HG02642 (cell line): ENCODE data around the gene SAG.
A peak's percentile ranks its signal among the peaks of the same experiment; 100 is the strongest.

Experiments used
- ATAC-seq: cut with Tn5 transposase; IDR thresholded peaks from one replicate; pipeline ENCODE4 v1.9.1; 2021; ENCODE audit warnings: mild to moderate bottlenecking; ENCODE audit not compliant: unreplicated experiment, poor library complexity

The SAG gene

DNA sequence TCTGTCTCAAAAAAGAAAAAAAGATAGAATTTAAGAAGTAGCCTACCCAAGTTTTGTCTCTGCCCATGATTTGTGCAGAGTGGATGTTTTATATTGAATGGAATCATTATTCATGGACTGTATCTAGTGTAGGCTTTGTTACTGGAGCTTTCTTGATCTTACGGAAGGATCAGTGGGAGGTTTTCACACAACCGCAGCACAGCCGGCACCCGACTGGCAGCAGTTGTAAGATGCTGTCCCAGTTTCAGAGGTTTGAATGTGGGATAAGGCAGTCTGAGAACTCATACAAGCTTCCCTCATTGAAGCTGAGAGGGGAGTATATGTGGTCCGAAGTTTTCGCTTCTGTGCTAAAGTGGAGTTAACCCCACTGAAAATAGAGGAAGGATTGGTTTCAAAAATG, 19.7 kb upstream of the SAG start:
- no peak for ATAC-seq

DNA sequence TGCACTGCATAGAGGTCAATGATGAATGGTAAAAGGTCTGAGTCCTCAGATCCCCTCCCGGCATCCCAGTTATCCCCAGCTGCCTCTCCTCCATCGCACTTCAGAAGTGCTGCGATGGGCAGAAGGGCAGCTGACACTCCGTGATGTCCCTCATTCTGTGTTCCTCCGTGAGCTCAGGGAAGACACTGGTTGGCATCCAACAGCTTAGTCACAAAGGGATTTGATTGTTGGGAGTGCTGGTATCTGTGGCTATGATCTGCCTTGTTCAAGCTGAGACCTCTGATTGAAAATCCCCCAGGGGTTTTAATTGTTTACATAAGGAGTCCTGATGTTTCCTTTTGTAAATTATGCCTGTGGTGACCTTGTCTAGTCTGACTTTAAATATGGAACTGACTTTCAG, 19.0 kb upstream of the SAG start:
- no peak for ATAC-seq

DNA sequence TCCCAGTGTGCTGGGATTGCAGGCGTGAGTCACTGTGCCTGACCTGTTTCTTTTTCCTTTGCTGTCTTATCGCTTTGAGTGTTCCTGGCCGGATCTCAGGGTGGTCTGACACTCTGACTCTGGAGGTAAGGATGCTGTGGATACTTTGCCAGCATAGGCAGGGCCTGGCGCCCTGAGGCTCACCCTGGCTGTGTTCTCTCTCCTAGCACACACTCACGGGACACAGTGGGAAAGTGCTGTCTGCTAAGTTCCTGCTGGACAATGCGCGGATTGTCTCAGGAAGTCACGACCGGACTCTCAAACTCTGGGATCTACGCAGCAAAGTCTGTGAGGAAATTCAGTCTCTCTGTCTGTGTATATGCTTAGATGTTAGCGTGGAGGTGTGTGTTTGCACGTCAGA, 18.0 kb upstream of the SAG start:
- no peak for ATAC-seq

DNA sequence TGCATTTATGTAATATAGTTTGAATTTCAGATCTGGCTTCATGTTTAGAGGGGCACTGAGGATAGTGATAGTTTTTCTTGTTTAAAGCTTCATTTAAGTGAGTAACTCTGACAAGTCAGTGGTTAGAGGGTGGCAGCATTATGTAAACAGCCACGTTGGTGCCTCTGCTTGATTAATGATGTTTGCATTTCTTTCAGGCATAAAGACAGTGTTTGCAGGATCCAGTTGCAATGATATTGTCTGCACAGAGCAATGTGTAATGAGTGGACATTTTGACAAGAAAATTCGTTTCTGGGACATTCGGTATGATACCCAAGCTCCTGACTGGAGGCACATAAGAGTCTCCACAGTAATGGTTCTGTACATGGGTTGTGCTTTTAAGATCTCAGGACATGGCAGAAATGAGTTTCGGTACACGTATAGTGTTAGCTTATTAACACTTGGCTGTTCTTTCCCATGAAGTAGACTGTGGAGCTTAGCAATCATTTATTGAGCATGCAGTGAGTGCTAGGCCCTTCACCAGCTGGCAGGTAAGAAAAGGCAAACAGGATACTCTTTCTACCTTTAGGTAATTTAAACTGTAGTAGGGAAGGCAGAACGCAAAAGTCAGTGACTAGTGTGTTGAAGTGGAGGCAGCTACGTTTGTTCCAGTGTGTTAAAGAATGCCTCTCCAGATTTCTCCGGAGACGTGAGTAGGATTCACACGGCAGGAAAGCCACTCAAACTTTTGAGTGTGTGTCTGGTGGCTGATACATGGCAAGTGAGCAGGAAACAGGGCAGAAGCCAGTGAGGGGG, 17.4 kb upstream of the SAG start:
- no peak for ATAC-seq

DNA sequence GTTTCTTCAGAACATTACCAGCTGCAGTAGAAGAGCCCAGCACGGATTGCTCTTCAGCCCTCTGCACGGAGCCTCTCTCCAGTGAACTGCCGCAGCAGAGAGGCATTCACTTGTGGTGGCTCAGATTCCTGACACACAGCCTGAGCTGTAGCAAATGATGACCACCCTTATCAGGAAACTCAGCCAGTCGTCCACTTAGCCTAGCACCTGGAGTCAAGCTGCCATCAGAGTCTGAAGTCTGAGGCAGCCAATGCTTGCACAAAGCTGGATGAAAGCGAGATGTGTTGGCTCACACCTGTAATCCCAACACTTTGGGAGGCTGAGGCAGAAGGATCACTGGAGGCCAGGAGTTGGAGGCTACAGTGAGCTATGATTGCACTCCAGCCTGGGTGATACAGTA, 11.7 kb upstream of the SAG start:
- ATAC-seq = no peak

DNA sequence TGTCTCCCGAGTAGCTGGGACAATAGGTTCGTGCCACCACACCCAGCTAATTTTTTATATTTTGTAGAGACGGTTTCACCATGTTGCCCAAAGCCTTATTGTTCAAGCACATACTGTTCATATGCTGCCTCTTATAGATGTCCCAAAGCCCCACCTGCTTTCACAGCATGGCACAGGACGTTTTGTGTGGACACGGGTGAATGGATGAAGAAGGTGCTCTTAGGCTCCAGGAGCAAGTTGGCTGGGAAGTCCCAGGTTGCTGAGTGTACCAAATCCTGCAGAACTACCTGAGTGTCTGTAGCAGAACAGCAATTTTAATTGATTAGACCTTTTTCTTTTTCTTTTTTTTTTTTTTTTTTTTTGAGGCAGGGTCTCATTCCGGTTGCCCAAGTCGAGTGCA, 10.5 kb upstream of the SAG start:
- ATAC-seq = no peak

DNA sequence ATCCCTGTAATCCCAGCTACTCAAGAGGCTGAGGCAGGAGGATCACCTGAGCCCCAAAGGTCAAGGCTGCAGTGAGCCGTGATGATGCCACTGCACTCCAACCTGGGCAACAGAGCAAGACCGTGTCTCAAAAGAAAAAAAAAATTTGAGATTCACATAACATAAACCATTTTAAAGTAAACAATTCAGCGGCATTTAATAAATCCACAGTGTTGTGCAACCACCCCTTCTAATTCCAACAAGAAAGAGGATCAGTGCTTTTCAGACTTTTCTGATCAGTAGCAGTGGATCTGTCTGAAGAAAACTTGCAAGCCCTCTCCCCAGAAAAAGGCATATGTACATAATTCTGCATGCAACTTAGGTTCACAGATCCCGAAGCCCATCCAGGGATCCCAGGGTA, 7.2 kb upstream of the SAG start:
- no peak for ATAC-seq

DNA sequence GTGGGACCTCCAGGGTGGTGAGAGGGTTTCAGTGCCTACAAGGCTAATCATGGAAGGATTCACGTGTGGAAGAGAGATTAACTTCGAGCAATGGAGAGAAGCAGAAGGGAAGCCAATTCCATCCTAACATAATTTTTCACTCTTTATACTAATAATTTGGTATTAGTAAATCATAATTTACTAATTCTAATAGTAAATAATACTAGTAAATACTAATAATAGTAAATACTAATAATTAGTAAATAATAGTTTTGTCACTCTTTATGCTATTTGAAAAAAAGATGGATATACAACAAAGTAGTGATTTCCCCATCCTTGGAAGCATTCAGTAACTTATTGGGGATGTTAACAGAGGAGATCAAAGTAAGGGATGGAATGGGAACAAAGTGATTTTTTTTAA, 6.4 kb upstream of the SAG start:
- no peak for ATAC-seq

DNA sequence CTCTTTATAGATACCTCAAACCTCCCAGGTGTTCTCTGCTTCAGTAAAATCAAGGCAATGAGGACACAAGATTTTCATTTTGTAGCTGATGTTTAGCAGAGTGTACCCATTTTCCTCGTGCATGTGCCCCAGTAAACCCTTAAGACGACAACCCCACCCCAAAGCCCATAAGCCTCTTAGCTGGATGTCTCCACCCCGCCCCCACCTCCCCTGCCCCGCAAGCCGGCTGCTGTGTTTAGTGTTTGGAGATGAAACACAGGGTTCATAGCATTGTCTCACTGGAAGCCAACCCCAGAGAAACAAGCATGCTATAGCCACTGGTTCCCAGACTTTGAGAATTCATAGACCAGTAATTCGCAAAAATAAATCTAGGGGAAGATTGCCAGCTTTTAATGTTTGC, 5.8 kb upstream of the SAG start:
- ATAC-seq = no peak

DNA sequence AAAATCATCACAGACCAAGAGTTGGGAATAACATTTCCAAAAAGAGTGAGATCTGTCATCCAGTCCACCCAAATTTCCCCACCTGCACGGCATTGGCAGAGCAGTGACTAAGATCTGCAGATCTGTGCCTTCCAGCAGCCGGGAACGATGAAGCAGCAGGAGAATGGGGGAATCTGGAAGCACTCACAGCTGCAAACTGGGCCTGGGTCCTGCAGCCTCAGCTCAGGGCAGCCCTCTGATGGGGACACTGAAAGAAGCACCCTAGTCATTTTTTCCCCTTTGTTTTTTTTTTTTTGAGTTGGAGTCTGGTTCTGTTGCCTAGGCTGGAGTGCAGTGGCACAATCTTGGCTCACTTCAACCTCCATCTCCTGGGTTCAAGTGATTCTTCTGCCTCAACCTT, 4.4 kb upstream of the SAG start:
- no peak for ATAC-seq

DNA sequence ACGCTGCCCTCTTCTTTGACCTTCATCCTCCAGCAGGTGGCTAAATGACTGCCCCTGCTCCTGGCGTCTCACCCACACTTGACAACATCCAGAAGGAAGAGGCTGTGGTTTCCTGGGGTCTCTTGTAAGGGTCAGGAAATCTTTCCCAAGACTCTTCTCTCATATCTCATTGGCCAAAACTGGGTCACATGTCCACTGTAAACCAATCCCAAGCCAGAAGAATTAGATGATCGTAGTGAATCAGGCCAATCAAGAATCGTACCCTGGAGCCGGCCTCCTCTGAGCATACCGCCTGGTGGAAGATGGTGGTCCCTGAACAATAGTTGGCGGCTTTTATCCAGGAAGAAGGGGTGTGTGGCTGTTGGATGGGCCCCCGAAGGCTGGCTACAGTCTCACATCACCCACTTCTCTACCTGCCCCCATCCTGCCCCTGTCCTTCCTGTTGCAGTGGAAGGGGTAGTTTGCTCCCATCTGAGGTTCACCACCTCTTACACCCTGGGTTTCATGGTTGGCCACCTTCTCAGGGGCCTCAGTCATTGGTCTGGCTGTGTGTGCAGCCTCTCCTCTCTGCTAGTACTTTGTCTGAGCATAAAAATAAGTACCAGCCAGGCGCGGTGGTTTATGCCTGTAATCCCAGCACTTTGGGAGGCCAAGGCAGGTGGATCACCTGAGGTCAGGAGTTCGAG, 3.8 kb downstream of the SAG start:
- ATAC-seq = no peak

DNA sequence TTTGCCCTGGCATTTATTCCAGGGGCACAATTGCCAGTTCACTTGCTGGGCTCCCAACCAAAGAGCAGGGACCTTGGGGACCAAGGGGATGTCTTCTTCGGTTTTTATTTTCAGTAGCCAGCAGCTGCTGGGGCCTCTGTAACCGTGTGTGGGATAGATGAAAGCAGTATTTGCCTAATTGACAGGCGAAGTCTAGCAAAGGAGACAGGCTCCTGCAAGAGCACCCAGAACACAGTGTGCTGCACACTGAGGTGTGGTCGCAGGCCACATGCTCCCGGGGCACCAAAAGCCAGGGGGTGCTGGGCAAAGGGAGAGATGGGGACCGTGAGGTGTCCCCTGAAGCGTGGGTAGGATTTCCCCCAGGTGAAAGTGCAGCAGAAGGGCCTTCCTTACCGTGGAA, 5.3 kb downstream of the SAG start:
- peak; percentile 48 for ATAC-seq

DNA sequence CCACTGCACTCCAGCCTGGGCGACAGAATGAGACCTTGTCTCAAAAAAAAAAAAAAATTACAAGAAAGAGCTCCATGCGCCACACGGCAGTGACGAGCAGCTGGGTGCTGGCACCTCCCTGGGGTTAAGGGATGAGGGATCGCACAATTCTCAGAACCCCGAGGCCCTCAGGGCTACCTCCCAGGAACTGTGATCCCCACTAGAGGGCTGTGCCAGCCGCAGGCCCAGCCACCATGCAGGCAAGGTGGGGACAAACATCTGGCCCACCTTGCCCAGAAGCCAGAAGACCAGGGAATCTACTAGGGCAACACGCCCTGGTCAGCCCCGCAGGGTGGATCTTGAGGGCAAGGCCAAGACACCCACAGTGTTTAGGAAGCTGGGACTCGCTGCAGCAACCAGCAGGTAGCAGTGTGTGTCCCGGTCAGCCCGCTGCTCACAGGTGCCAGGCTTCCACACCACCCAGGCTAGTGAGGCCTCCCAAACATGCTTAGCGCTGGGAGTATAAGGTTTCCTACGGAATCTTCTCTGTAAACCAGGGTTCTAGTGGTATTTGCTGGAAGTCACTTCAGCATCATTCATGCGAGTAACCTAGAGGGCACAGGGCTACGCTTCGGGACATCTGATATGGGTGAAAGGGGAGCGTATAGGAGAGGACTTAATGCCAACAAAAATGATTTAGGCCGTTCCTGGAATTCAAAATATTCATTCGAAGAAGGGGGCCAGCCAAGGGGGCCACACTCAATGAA, 6.7 kb downstream of the SAG start:
- no peak for ATAC-seq

DNA sequence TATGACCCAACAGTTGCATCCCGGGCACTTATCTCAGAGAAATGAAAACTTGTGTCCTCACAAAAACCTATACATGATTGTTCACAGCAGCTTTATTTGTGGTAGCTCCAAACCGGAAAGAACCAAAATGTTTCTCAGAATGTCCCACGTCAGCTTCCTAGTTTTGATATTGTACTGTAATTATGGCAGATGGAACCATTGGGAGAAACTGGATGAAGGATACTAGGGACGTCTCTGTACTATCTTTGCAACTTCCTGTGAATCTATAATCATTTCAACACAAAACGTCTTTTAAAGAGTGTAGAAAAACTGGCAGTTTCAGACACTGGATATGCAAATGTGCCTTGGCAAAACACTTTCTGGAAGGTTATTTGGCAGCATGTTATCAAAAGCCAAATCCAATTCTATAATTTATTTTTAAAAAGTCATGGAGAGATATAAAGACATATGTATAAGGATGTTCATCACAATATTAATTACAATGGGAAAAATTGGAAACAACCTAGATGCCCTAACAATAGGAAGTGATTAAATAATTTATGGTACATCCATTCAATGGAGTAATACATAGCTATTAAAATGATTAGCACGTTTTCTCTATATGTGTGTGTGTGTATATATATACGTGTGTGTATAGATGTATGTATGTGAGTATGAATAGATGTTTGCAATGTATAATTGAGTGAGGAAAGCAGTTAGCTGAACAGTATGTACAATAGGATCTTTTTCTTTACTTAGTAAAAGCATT, 9.8 kb downstream of the SAG start:
- ATAC-seq = no peak

DNA sequence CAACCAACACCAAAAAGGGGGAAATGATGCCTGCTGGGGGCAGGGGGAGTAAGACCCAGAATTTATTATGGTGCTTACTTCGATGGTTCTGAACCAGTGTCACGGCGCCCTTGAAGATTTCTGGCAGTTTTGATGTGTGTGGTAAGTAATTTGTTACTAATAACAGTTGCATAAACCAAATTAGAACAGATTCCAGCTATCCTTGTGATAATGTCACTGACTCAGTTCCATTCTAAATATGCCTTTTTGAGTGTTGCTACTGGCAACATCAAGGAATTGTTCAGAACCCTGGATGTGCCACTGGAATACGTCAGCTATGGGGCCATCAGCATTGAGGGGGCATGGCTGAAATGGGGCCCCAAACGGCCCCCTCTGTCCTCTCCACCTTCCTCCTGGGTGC, 11.6 kb downstream of the SAG start:
- ATAC-seq = no peak

DNA sequence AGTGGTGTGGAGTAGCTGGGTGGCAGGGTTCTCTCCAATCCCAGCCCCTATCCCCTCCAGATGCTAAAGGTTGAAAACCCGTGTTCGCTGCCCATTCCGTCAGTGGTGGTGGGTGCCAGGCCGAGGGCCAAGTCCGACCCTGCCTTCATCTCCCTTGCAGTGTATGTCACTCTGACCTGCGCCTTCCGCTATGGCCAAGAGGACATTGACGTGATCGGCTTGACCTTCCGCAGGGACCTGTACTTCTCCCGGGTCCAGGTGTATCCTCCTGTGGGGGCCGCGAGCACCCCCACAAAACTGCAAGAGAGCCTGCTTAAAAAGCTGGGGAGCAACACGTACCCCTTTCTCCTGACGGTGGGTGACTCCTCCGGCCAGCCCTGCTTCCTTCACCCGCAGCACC, 12.9 kb downstream of the SAG start:
- ATAC-seq = no peak

DNA sequence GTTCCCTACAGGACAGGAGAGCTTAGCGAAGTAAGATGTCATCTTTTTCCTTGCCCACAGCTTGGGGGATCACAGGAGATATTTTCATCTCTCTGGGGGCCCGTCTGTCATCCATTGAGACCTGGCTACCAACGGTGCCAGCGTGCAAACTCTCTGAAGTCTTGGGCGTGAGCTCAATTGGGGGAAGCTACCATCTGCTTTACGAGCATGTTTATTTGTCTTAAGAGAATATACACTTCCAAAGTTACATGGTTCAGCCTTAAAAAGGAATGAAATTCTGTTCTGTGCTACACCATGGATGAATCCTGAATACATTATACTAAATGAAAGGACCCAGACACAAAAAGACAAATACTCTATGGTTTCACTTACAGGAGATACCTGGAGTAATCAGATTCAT, 13.6 kb downstream of the SAG start:
- no peak for ATAC-seq

DNA sequence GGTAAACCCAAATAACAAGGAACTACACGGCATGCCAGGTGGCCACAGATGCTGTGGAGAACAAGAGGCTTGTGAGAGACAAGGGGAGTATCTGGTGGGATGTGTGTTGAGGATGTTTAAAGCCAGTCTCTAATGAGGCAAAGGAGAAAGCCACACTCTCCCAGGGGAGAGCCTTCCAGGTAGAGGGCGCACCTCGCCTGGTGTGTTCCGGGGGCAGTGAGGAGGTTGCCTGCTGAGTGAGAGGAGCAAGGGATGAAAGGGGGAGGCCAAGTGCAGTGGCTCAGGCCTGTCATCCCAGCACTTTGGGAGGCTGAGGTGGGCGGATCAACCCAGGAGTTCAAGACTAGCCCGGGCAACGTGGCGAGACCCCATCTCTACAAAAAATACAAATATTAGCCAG, 16.2 kb downstream of the SAG start:
- ATAC-seq = no peak

DNA sequence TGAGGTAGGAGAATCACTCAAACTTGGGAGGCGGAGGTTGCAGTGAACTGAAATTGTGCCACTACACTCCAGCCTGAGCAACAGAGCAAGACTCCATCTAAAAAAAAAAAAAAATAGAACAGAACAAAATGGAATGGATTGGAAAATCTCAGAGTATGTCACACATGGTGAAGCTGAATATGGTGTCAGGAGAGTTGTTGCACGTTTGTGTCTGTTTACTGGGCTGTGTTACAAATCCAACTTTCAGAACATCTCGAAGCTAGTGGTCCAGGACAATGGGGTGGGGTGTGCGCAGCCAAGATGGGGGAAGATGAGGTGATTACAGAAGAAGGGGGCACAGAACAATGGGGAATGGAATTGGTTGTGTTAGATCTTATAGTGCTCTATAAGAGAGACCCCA, 17.6 kb downstream of the SAG start:
- ATAC-seq = no peak

DNA sequence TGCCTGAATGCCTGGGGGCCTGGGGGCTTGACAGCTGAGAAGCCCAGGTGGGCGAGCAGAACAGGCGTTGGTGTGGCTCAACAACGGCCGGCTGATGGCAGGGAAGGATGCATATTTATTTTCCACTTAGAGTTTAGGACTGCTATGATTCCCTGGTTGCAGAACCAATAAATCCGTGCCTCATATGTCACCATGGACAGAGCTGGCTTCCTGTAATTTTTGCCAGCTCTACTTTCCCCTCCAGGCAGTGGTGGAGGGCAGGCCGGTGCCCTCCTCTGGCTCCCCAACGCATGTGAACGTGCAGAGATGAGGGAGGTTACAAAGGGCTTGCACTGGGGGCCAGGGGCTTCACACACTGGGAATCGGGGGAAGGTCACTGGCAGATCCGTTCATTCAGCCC, 18.2 kb downstream of the SAG start:
- ATAC-seq = no peak

DNA sequence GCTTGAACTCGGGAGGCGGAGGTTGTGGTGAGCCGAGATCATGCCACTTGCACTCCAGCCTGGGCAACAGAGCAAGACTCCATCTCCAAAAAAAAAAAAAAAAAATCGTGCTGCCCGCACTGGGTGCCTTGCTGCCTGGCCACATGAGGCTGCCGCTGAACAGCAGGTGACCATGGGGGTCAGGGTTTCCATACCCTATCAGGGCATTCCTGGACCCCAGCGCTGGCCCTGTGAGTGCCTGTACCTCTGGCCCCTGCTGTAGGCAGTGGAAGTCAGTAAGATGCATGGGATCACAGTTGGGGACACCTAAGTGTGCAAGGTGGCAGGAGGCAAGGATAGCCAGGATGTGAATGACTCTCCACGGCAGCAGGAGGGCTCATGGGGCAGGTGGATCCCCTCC, 18.9 kb downstream of the SAG start:
- no peak for ATAC-seq
